Measurements from ENCODE around the gene LCE6A.

The LCE6A gene

GRCh38 chr1:152842556-152842955 lies at the start of gene LCE6A:
TSS of gene LCE6A (plus strand) at chr1:152842856. CDS start at chr1:152843521, 665 bp downstream.
- DNase-seq (ENCODE audit: low read depth): no peak

GRCh38 chr1:152795686-152796085 lies 47.0 kb upstream of the LCE6A start:
- DNase-seq (ENCODE audit: low read depth): no peak

GRCh38 chr1:152796421-152796820 lies 46.2 kb upstream of the LCE6A start, which contains the start of gene LCE1D:
TSS of gene LCE1D (plus strand) at chr1:152796721. CDS start at chr1:152797795, 1,074 bp downstream.
- DNase-seq (ENCODE audit: low read depth): no peak

- no peak for DNase-seq (ENCODE audit: low read depth)
Measured at GRCh38 chr1:152801333-152801732, 41.3 kb upstream of the LCE6A start.

GRCh38 chr1:152806576-152806975 lies 36.1 kb upstream of the LCE6A start, which contains the start of gene LCE1C:
TSS of gene LCE1C (minus strand) at chr1:152806651. CDS start at chr1:152805478, 1,173 bp downstream.
- no peak for DNase-seq (ENCODE audit: low read depth)

GRCh38 chr1:152811050-152811449 lies 31.6 kb upstream of the LCE6A start:
- no peak for DNase-seq (ENCODE audit: low read depth)

GRCh38 chr1:152811671-152812070 lies 31.0 kb upstream of the LCE6A start, which contains the start of gene LCE1B:
TSS of gene LCE1B (plus strand) at chr1:152811971. CDS start at chr1:152812447, 476 bp downstream.
- DNase-seq (ENCODE audit: low read depth): no peak

GRCh38 chr1:152817309-152817708 lies 25.3 kb upstream of the LCE6A start:
- no peak for DNase-seq (ENCODE audit: low read depth)

GRCh38 chr1:152823294-152823693 lies 19.4 kb upstream of the LCE6A start:
- no peak for DNase-seq (ENCODE audit: low read depth)

GRCh38 chr1:152824964-152825363 lies 17.7 kb upstream of the LCE6A start:
- DNase-seq (ENCODE audit: low read depth): no peak

- no peak for DNase-seq (ENCODE audit: low read depth)
Measured at GRCh38 chr1:152827173-152827572, 15.5 kb upstream of the LCE6A start, which contains the start of gene LCE1A. TSS of gene LCE1A (plus strand) at chr1:152827473. CDS start at chr1:152827473, 0 bp downstream.

GRCh38 chr1:152836870-152837269 lies 5.8 kb upstream of the LCE6A start:
- no peak for DNase-seq (ENCODE audit: low read depth)

- no peak for DNase-seq (ENCODE audit: low read depth)
Measured at GRCh38 chr1:152855661-152856060, 13.0 kb downstream of the LCE6A start.

GRCh38 chr1:152858062-152858461 lies 15.4 kb downstream of the LCE6A start:
- DNase-seq (ENCODE audit: low read depth): no peak

GRCh38 chr1:152859696-152860095 lies 17.0 kb downstream of the LCE6A start, which contains the start of gene LCE7A:
TSS of gene LCE7A (plus strand) at chr1:152859996. CDS start at chr1:152860698, 702 bp downstream.
- DNase-seq (ENCODE audit: low read depth): no peak

GRCh38 chr1:152860129-152860528 lies 17.5 kb downstream of the LCE6A start:
- DNase-seq (ENCODE audit: low read depth): no peak

GRCh38 chr1:152861374-152861773 lies 18.7 kb downstream of the LCE6A start:
- no peak for DNase-seq (ENCODE audit: low read depth)

- DNase-seq (ENCODE audit: low read depth): no peak
Measured at GRCh38 chr1:152864443-152864842, 21.8 kb downstream of the LCE6A start.

- DNase-seq (ENCODE audit: low read depth): no peak
Measured at GRCh38 chr1:152866321-152866720, 23.7 kb downstream of the LCE6A start.

GRCh38 chr1:152869808-152870419 lies 27.3 kb downstream of the LCE6A start:
- peak; percentile 24 for DNase-seq (ENCODE audit: low read depth)

GRCh38 chr1:152870831-152871730 lies 28.4 kb downstream of the LCE6A start:
- no peak for DNase-seq (ENCODE audit: low read depth)

- no peak for DNase-seq (ENCODE audit: low read depth)
Measured at GRCh38 chr1:152871731-152872126, 29.1 kb downstream of the LCE6A start.

- no peak for DNase-seq (ENCODE audit: low read depth)
Measured at GRCh38 chr1:152873495-152873894, 30.8 kb downstream of the LCE6A start.

Data from stimulated activated CD4-positive, alpha-beta T cell treated with anti-CD3 and anti-CD28 coated beads, Interleukin-2, amount 100 ng/mL, for 4 hours (primary cell).